Dermis microvascular lymphatic vessel endothelial cell (primary cell): ENCODE results near the gene PPP3R1. TPM values are rescaled to one million over a fixed set of nuclear protein-coding genes. Genes with fewer than 3 reads are reported as not detected.

Source experiments
- DNase-seq, 2 donors: peaks; one replicate each; pipeline versions ENCODE4 v3.0.0 to v3.0.0-alpha.2; 2010; ENCODE audit warnings: low read depth in 2 of 2
- total RNA-seq: library from RNA; depleted of rRNA; stranded (reverse); fragments of >200 nt; gene quantifications from 2 replicates; pipeline ENCODE4 v1.2.1, GENCODE V29; 2014

PPP3R1 gene
- total RNA-seq, 1 donor from 2014 or later: 16.6 TPM

GRCh38 chr2:68235090-68235489 lies 17.2 kb downstream of the PPP3R1 start:
- no peak for DNase-seq

- DNase-seq: no peak
These were observed 17.9 kb downstream of the PPP3R1 start for GRCh38 chr2:68234405-68234804.

GRCh38 chr2:68231061-68231372 lies 21.3 kb downstream of the PPP3R1 start:
- DNase-seq: peak in 1 of 2 donors; percentile 25

GRCh38 chr2:68230241-68231060 lies 21.9 kb downstream of the PPP3R1 start:
- DNase-seq: peak in 1 of 2 donors; percentile 38

GRCh38 chr2:68226794-68227193 lies 25.5 kb downstream of the PPP3R1 start:
- no peak for DNase-seq

GRCh38 chr2:68225119-68225632 lies 27.2 kb downstream of the PPP3R1 start:
- DNase-seq: peak in 1 of 2 donors; percentile 31

- no peak for DNase-seq
These were observed 28.9 kb downstream of the PPP3R1 start for GRCh38 chr2:68223419-68223818.

- no peak for DNase-seq
These were observed 30.0 kb downstream of the PPP3R1 start for GRCh38 chr2:68222287-68222686.

- no peak for DNase-seq
These were observed 33.9 kb downstream of the PPP3R1 start for GRCh38 chr2:68218343-68218901.

GRCh38 chr2:68217729-68218128 lies 34.6 kb downstream of the PPP3R1 start:
- no peak for DNase-seq

GRCh38 chr2:68216454-68217310 lies 35.6 kb downstream of the PPP3R1 start:
- DNase-seq: no peak

GRCh38 chr2:68214381-68214780 lies 38.0 kb downstream of the PPP3R1 start:
- DNase-seq: no peak

GRCh38 chr2:68206793-68207192 lies 45.5 kb downstream of the PPP3R1 start:
- DNase-seq: no peak

- no peak for DNase-seq
These were observed 48.7 kb downstream of the PPP3R1 start for GRCh38 chr2:68203587-68203986.

- DNase-seq: no peak
These were observed 52.1 kb downstream of the PPP3R1 start for GRCh38 chr2:68200157-68200787.

- DNase-seq: peak; percentile 53 to 70
These were observed 56.1 kb downstream of the PPP3R1 start for GRCh38 chr2:68196120-68196716.

GRCh38 chr2:68195096-68195495 lies 57.2 kb downstream of the PPP3R1 start:
- peak in 1 of 2 donors; percentile 39 for DNase-seq

GRCh38 chr2:68193787-68194372 lies 58.5 kb downstream of the PPP3R1 start:
- peak in 1 of 2 donors; percentile 58 for DNase-seq

GRCh38 chr2:68193144-68193543 lies 59.2 kb downstream of the PPP3R1 start:
- DNase-seq: no peak

- peak in 1 of 2 donors; percentile 35 for DNase-seq
These were observed 61.2 kb downstream of the PPP3R1 start for GRCh38 chr2:68190991-68191731.
